Fibroblast of skin of left biceps (primary cell): Measurements from ENCODE around the gene EFNA3.

Experiments used
- DNase-seq, 2 experiments: peaks; one replicate each; pipeline ENCODE4 v3.0.0-alpha.2; 2013; ENCODE audit warnings: low read depth in 2 of 2

EFNA3 gene

DNA sequence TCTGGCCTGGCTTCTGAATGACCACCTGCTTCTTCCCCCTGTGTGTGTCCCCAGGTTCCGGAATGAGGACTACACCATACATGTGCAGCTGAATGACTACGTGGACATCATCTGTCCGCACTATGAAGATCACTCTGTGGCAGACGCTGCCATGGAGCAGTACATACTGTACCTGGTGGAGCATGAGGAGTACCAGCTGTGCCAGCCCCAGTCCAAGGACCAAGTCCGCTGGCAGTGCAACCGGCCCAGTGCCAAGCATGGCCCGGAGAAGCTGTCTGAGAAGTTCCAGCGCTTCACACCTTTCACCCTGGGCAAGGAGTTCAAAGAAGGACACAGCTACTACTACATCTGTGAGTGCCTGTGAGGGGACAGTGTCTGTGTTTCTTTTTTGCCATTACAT lies 52.6 kb downstream of the EFNA3 start:
- no peak for DNase-seq

DNA sequence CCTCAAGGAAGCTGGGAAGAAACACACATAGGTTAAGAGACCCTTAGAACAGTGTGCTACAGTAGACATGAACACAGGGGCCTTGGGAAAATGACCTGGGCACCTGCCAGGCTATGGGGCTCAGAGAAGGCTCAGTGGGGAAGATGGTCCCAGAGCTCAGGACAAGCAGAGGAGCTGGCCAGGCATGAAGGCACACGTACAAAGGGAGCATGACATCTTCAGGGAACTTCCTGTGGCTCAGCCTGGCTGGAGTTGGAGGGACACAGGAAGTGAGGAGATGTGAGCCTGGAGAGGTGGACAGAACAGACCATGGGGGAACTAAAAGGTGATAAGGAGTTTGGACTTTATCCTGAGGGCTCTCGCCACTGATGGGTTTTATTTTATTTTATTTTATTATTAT lies 53.2 kb downstream of the EFNA3 start:
- DNase-seq = no peak

DNA sequence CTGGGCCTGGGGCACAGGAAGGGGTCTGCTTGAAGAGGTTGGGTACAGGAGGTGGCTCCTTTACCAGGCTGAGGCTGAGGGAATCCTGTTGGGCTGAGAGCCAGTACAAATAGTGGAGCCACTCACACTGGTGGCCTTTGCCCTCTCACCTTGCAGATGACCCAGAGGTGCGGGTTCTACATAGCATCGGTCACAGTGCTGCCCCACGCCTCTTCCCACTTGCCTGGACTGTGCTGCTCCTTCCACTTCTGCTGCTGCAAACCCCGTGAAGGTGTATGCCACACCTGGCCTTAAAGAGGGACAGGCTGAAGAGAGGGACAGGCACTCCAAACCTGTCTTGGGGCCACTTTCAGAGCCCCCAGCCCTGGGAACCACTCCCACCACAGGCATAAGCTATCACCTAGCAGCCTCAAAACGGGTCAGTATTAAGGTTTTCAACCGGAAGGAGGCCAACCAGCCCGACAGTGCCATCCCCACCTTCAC lies 55.2 kb downstream of the EFNA3 start:
- no peak for DNase-seq

DNA sequence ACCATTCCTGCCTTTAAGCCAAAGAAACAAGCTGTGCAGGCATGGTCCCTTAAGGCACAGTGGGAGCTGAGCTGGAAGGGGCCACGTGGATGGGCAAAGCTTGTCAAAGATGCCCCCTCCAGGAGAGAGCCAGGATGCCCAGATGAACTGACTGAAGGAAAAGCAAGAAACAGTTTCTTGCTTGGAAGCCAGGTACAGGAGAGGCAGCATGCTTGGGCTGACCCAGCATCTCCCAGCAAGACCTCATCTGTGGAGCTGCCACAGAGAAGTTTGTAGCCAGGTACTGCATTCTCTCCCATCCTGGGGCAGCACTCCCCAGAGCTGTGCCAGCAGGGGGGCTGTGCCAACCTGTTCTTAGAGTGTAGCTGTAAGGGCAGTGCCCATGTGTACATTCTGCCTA lies 55.7 kb downstream of the EFNA3 start:
- no peak for DNase-seq

DNA sequence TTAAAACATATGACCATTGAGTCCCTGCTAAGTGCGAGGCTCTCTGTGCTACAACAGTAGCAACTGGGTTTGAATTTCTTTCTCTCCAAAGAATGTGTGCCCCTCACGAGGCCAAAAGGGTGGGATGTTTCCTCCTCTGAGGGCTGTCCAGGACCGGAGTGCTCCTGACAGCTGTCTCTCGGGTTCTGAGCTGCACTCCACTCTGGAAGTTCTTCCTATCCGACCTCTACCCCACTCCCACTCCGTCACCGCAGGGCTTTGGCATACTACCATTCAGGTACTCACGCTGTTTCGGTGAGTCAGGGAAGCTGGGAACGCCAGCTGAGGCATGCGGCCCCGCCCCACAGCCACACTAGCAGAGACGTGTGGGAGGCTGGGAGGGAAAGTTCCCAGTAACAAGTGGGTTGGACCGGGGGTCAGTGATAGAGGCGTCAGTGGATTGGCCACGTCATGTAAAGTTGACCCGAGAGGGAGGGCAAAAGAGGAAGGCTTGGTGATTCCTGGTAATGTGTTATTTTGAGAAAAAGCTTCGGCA lies 56.3 kb downstream of the EFNA3 start:
- DNase-seq = peak; percentile 54 to 62

DNA sequence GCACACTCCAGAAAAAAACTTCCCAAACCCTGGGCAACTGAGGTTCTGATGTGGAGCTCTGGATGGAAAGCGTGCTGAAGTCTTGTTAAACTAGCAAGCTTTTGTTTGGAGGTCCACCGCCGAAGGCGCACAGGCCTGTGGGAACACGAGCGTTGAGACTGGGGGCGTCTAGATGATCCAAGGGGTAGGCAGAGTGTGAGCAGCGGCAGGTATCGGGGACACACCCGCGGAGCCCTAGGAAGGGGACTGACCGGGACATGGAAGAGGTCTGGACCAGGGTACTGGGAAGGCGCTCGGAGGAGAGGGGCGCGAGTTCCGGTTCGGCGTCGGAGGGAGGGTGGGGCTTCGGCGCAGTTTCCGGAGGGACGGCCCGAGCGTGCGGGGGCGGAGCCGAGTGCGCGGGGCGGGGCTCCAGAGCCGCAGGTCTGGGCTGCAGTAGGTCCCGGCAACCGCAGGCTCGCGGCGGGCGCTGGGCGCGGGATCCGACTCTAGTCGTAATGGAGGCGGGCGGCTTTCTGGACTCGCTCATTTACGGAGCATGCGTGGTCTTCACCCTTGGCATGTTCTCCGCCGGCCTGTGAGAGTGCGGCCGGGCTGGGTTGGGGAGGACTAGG lies 56.9 kb downstream of the EFNA3 start, which contains the start of gene SLC50A1:
TSS of gene SLC50A1 (plus strand) at position 438 of the 614 bp plus-strand sequence. CDS start at position 498, 60 bp downstream.
- DNase-seq = peak; percentile 74 to 80

DNA sequence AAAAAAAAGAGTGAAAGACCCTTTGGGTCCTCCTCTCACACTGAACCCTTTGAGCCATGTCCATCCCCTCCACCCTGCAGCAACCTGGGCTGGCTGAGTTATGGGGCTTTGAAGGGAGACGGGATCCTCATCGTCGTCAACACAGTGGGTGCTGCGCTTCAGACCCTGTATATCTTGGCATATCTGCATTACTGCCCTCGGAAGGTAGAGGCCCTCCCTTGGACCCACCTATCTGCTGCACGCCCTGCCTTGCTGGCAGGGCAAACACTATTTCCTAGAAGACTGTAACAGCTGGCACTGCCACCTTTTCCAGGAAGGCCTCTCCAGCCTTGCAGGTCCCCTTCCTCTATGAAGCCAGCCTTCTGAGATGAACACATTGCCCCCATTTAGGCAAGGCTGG lies 58.1 kb downstream of the EFNA3 start:
- no peak for DNase-seq
